Measurements from ENCODE around the gene IDH1. TPM values are rescaled to one million over a fixed set of nuclear protein-coding genes. Genes with fewer than 3 reads are reported as not detected.
A peak's percentile ranks its signal among the peaks of the same experiment; 100 is the strongest.
"Not testable (repeated sequence)": the region's sequence is repeated elsewhere in the genome, so short reads cannot be mapped to it uniquely, and the experiment has no call there.

IDH1 gene
- total RNA-seq, 1 donor from 2014 or later, result 308 TPM

- Mint-ChIP-seq H3K27me3 (ENCODE audit: unreplicated experiment) (no peaks in the 10 kb centered on the region), H3K4me3 (ENCODE audit: unreplicated experiment) (peak overlapping the region; percentile 94), H3K9me3 (ENCODE audit: unreplicated experiment) (peaks cover 5% of the 10 kb centered on the region), H3K4me1 (ENCODE audit: low read depth, unreplicated experiment) (peaks cover 14% of the 10 kb centered on the region), H3K36me3 (ENCODE audit: unreplicated experiment) (no peaks in the 10 kb centered on the region), H3K27ac (ENCODE audit: unreplicated experiment) (peak overlapping the region; percentile 95)
- no peak for TF ChIP-seq CTCF (IDR thresholded peaks at IDR 0.05; ENCODE audit: partially characterized antibody, unreplicated experiment)
- peak; percentile 21 for DNase-seq
Measured at GRCh38 chr2:208265371-208265800, 10.5 kb upstream of the IDH1 start.

- H3K4me1 Mint-ChIP-seq (ENCODE audit: low read depth, unreplicated experiment), result peaks cover 18% of the 10 kb centered on the region
- peak overlapping the region; percentile 36 for H3K4me3 Mint-ChIP-seq (ENCODE audit: unreplicated experiment)
- H3K27me3 Mint-ChIP-seq (ENCODE audit: unreplicated experiment); H3K9me3 Mint-ChIP-seq (ENCODE audit: unreplicated experiment); DNase-seq; H3K36me3 Mint-ChIP-seq (ENCODE audit: unreplicated experiment): not testable (repeated sequence)
- H3K27ac Mint-ChIP-seq (ENCODE audit: unreplicated experiment), result peak overlapping the region; percentile 67
Measured at GRCh38 chr2:208256849-208257813, 2.3 kb upstream of the IDH1 start.

- H3K27ac Mint-ChIP-seq (ENCODE audit: unreplicated experiment), result peak overlapping the region; percentile 94
- TF ChIP-seq CTCF (IDR thresholded peaks at IDR 0.05; ENCODE audit: partially characterized antibody, unreplicated experiment), result no peak
- H3K4me1 Mint-ChIP-seq (ENCODE audit: low read depth, unreplicated experiment), result peaks cover 20% of the 10 kb centered on the region
- H3K27me3 Mint-ChIP-seq (ENCODE audit: unreplicated experiment), result peaks cover 2% of the 10 kb centered on the region
- no peak for DNase-seq
- H3K4me3 Mint-ChIP-seq (ENCODE audit: unreplicated experiment), result peak overlapping the region; percentile 94
- no peaks in the 10 kb centered on the region for H3K36me3 Mint-ChIP-seq (ENCODE audit: unreplicated experiment)
- H3K9me3 Mint-ChIP-seq (ENCODE audit: unreplicated experiment), result peaks cover 4% of the 10 kb centered on the region
Measured at GRCh38 chr2:208256192-208256782, 1.4 kb upstream of the IDH1 start.

- no peak for TF ChIP-seq CTCF (IDR thresholded peaks at IDR 0.05; ENCODE audit: partially characterized antibody, unreplicated experiment)
- Mint-ChIP-seq H3K4me1 (ENCODE audit: low read depth, unreplicated experiment) (peaks cover 22% of the 10 kb centered on the region), H3K9me3 (ENCODE audit: unreplicated experiment) (peaks cover 4% of the 10 kb centered on the region), H3K27ac (ENCODE audit: unreplicated experiment) (peak overlapping the region; percentile 94), H3K27me3 (ENCODE audit: unreplicated experiment) (peaks cover 4% of the 10 kb centered on the region), H3K4me3 (ENCODE audit: unreplicated experiment) (peak overlapping the region; percentile 94), H3K36me3 (ENCODE audit: unreplicated experiment) (no peaks in the 10 kb centered on the region)
- no peak for DNase-seq
Measured at GRCh38 chr2:208255557-208256106, 761 bp upstream of the IDH1 start.

GRCh38 chr2:208254118-208254870 lies 577 bp downstream of the IDH1 start:
- peaks cover 22% of the 10 kb centered on the region for H3K4me1 Mint-ChIP-seq (ENCODE audit: low read depth, unreplicated experiment)

More at GRCh38 chr2:208254118-208254870, 577 bp downstream of the IDH1 start:
- peaks cover 4% of the 10 kb centered on the region for H3K9me3 Mint-ChIP-seq (ENCODE audit: unreplicated experiment)
- peaks cover 4% of the 10 kb centered on the region for H3K27me3 Mint-ChIP-seq (ENCODE audit: unreplicated experiment)
- H3K4me3 Mint-ChIP-seq (ENCODE audit: unreplicated experiment), result peak overlapping the region; percentile 95
- peak; percentile 87 for TF ChIP-seq CTCF (IDR thresholded peaks at IDR 0.05; ENCODE audit: partially characterized antibody, unreplicated experiment)
- H3K36me3 Mint-ChIP-seq (ENCODE audit: unreplicated experiment), result no peaks in the 10 kb centered on the region
- peak; percentile 96 for DNase-seq
- H3K27ac Mint-ChIP-seq (ENCODE audit: unreplicated experiment), result peak overlapping the region; percentile 94

Data from glutamatergic neuron (in vitro differentiated cells).